Measurements from ENCODE around the gene USP17L27.
"Not testable (repeated sequence)": the region's sequence is repeated elsewhere in the genome, so short reads cannot be mapped to it uniquely, and the experiment has no call there.

USP17L27 gene

GRCh38 chr4:9343848-9344247 lies at the start of gene USP17L27:
Gene USP17L27 (plus strand): TSS chr4:9344148. CDS start chr4:9344148, 0 bp downstream.
- not testable (repeated sequence) for H3K4me1 ChIP-seq (ENCODE audit: control insufficient read depth, insufficient read depth, low read length); H3K9me3 ChIP-seq (ENCODE audit: control insufficient read depth, insufficient read depth, low read length); H3K27me3 ChIP-seq (ENCODE audit: control insufficient read depth, insufficient read depth, low read length); H3K4me3 ChIP-seq (ENCODE audit: low read depth, low read length); H3K36me3 ChIP-seq (ENCODE audit: control insufficient read depth, insufficient read depth, low read length); H3K9ac ChIP-seq (ENCODE audit: low read depth, low read length)

- not testable (repeated sequence) for H3K36me3 ChIP-seq (ENCODE audit: control insufficient read depth, insufficient read depth, low read length); H3K27me3 ChIP-seq (ENCODE audit: control insufficient read depth, insufficient read depth, low read length); H3K9ac ChIP-seq (ENCODE audit: low read depth, low read length); H3K9me3 ChIP-seq (ENCODE audit: control insufficient read depth, insufficient read depth, low read length); H3K4me1 ChIP-seq (ENCODE audit: control insufficient read depth, insufficient read depth, low read length); H3K4me3 ChIP-seq (ENCODE audit: low read depth, low read length)
Observed at GRCh38 chr4:9324191-9324590, 19.8 kb upstream of the USP17L27 start.

- not testable (repeated sequence) for H3K4me1 ChIP-seq (ENCODE audit: control insufficient read depth, insufficient read depth, low read length); H3K27me3 ChIP-seq (ENCODE audit: control insufficient read depth, insufficient read depth, low read length); H3K9ac ChIP-seq (ENCODE audit: low read depth, low read length); H3K36me3 ChIP-seq (ENCODE audit: control insufficient read depth, insufficient read depth, low read length); H3K4me3 ChIP-seq (ENCODE audit: low read depth, low read length); H3K9me3 ChIP-seq (ENCODE audit: control insufficient read depth, insufficient read depth, low read length)
Observed at GRCh38 chr4:9324865-9325264, 19.1 kb upstream of the USP17L27 start, which contains the start of gene USP17L24. Gene USP17L24 (plus strand): TSS chr4:9325165. CDS start chr4:9325165, 0 bp downstream.

- H3K9me3 ChIP-seq (ENCODE audit: control insufficient read depth, insufficient read depth, low read length); H3K36me3 ChIP-seq (ENCODE audit: control insufficient read depth, insufficient read depth, low read length); H3K4me1 ChIP-seq (ENCODE audit: control insufficient read depth, insufficient read depth, low read length); H3K27me3 ChIP-seq (ENCODE audit: control insufficient read depth, insufficient read depth, low read length); H3K4me3 ChIP-seq (ENCODE audit: low read depth, low read length); H3K9ac ChIP-seq (ENCODE audit: low read depth, low read length): not testable (repeated sequence)
Observed at GRCh38 chr4:9329611-9330010, 14.3 kb upstream of the USP17L27 start, which contains the start of gene USP17L25. Gene USP17L25 (plus strand): TSS chr4:9329911. CDS start chr4:9329911, 0 bp downstream.

- not testable (repeated sequence) for H3K36me3 ChIP-seq (ENCODE audit: control insufficient read depth, insufficient read depth, low read length); H3K9ac ChIP-seq (ENCODE audit: low read depth, low read length); H3K4me1 ChIP-seq (ENCODE audit: control insufficient read depth, insufficient read depth, low read length); H3K27me3 ChIP-seq (ENCODE audit: control insufficient read depth, insufficient read depth, low read length); H3K9me3 ChIP-seq (ENCODE audit: control insufficient read depth, insufficient read depth, low read length); H3K4me3 ChIP-seq (ENCODE audit: low read depth, low read length)
Observed at GRCh38 chr4:9334358-9334757, 9.6 kb upstream of the USP17L27 start, which contains the start of gene USP17L26. Gene USP17L26 (plus strand): TSS chr4:9334658. CDS start chr4:9334658, 0 bp downstream.

GRCh38 chr4:9339103-9339502 lies 4.8 kb upstream of the USP17L27 start, which contains the start of gene USP17L5:
Gene USP17L5 (plus strand): TSS chr4:9339403. CDS start chr4:9339403, 0 bp downstream.
- H3K9me3 ChIP-seq (ENCODE audit: control insufficient read depth, insufficient read depth, low read length); H3K27me3 ChIP-seq (ENCODE audit: control insufficient read depth, insufficient read depth, low read length); H3K4me1 ChIP-seq (ENCODE audit: control insufficient read depth, insufficient read depth, low read length); H3K36me3 ChIP-seq (ENCODE audit: control insufficient read depth, insufficient read depth, low read length); H3K4me3 ChIP-seq (ENCODE audit: low read depth, low read length); H3K9ac ChIP-seq (ENCODE audit: low read depth, low read length): not testable (repeated sequence)

GRCh38 chr4:9348593-9348992 lies 4.6 kb downstream of the USP17L27 start, which contains the start of gene USP17L28:
Gene USP17L28 (plus strand): TSS chr4:9348893. CDS start chr4:9348893, 0 bp downstream.
- H3K9me3 ChIP-seq (ENCODE audit: control insufficient read depth, insufficient read depth, low read length); H3K9ac ChIP-seq (ENCODE audit: low read depth, low read length); H3K4me3 ChIP-seq (ENCODE audit: low read depth, low read length); H3K36me3 ChIP-seq (ENCODE audit: control insufficient read depth, insufficient read depth, low read length); H3K27me3 ChIP-seq (ENCODE audit: control insufficient read depth, insufficient read depth, low read length); H3K4me1 ChIP-seq (ENCODE audit: control insufficient read depth, insufficient read depth, low read length): not testable (repeated sequence)

GRCh38 chr4:9350866-9351265 lies 6.9 kb downstream of the USP17L27 start:
- H3K9ac ChIP-seq (ENCODE audit: low read depth, low read length); H3K9me3 ChIP-seq (ENCODE audit: control insufficient read depth, insufficient read depth, low read length); H3K4me1 ChIP-seq (ENCODE audit: control insufficient read depth, insufficient read depth, low read length); H3K36me3 ChIP-seq (ENCODE audit: control insufficient read depth, insufficient read depth, low read length); H3K27me3 ChIP-seq (ENCODE audit: control insufficient read depth, insufficient read depth, low read length); H3K4me3 ChIP-seq (ENCODE audit: low read depth, low read length): not testable (repeated sequence)

- H3K9me3 ChIP-seq (ENCODE audit: control insufficient read depth, insufficient read depth, low read length); H3K36me3 ChIP-seq (ENCODE audit: control insufficient read depth, insufficient read depth, low read length); H3K27me3 ChIP-seq (ENCODE audit: control insufficient read depth, insufficient read depth, low read length); H3K4me1 ChIP-seq (ENCODE audit: control insufficient read depth, insufficient read depth, low read length); H3K9ac ChIP-seq (ENCODE audit: low read depth, low read length); H3K4me3 ChIP-seq (ENCODE audit: low read depth, low read length): not testable (repeated sequence)
Observed at GRCh38 chr4:9353338-9353737, 9.4 kb downstream of the USP17L27 start, which contains the start of gene USP17L29. Gene USP17L29 (plus strand): TSS chr4:9353638. CDS start chr4:9353638, 0 bp downstream.

- H3K36me3 ChIP-seq (ENCODE audit: control insufficient read depth, insufficient read depth, low read length); H3K9me3 ChIP-seq (ENCODE audit: control insufficient read depth, insufficient read depth, low read length); H3K9ac ChIP-seq (ENCODE audit: low read depth, low read length); H3K4me1 ChIP-seq (ENCODE audit: control insufficient read depth, insufficient read depth, low read length); H3K27me3 ChIP-seq (ENCODE audit: control insufficient read depth, insufficient read depth, low read length); H3K4me3 ChIP-seq (ENCODE audit: low read depth, low read length): not testable (repeated sequence)
Observed at GRCh38 chr4:9362829-9363228, 18.9 kb downstream of the USP17L27 start, which contains the start of gene USP17L30. Gene USP17L30 (plus strand): TSS chr4:9363129. CDS start chr4:9363129, 0 bp downstream.

- not testable (repeated sequence) for H3K9me3 ChIP-seq (ENCODE audit: control insufficient read depth, insufficient read depth, low read length); H3K36me3 ChIP-seq (ENCODE audit: control insufficient read depth, insufficient read depth, low read length); H3K9ac ChIP-seq (ENCODE audit: low read depth, low read length); H3K4me3 ChIP-seq (ENCODE audit: low read depth, low read length); H3K4me1 ChIP-seq (ENCODE audit: control insufficient read depth, insufficient read depth, low read length); H3K27me3 ChIP-seq (ENCODE audit: control insufficient read depth, insufficient read depth, low read length)
Observed at GRCh38 chr4:9379881-9380280, 35.9 kb downstream of the USP17L27 start.

- H3K9ac ChIP-seq (ENCODE audit: low read depth, low read length); H3K9me3 ChIP-seq (ENCODE audit: control insufficient read depth, insufficient read depth, low read length); H3K4me1 ChIP-seq (ENCODE audit: control insufficient read depth, insufficient read depth, low read length); H3K36me3 ChIP-seq (ENCODE audit: control insufficient read depth, insufficient read depth, low read length); H3K27me3 ChIP-seq (ENCODE audit: control insufficient read depth, insufficient read depth, low read length): not testable (repeated sequence)
- peak overlapping the region; percentile 31 for H3K4me3 ChIP-seq (ENCODE audit: low read depth, low read length)
Observed at GRCh38 chr4:9381012-9381534, 37.1 kb downstream of the USP17L27 start.
